ENCODE measurements around the gene LPO.

LPO gene

GRCh38 chr17:58204796-58205195, 33.6 kb upstream of the LPO start:
- peaks cover 5% of the 10 kb centered on the region for H3K36me3 ChIP-seq (ENCODE audit: control insufficient read depth, insufficient read depth, low read length)
- no peaks in the 10 kb centered on the region for H3K9me3 ChIP-seq (ENCODE audit: control insufficient read depth, low read length)
- no peaks in the 10 kb centered on the region for H3K4me1 ChIP-seq (ENCODE audit: control insufficient read depth, insufficient read depth, low read length)
- no peak overlapping the region for H3K4me3 ChIP-seq (ENCODE audit: insufficient read depth, low read depth, low read length)
- H3K27ac ChIP-seq (ENCODE audit: insufficient read depth, low read depth, low read length, poor library complexity, severe bottlenecking): no peak overlapping the region
- no peaks in the 10 kb centered on the region for H3K27me3 ChIP-seq (ENCODE audit: control insufficient read depth, insufficient read depth, low read length, poor library complexity, severe bottlenecking)
- 90 to 97% methylated on average over 5 of the region's 5 CpGs for WGBS, 2 experiments

- Histone ChIP-seq H3K9me3 (ENCODE audit: control insufficient read depth, low read length) (no peaks in the 10 kb centered on the region), H3K27me3 (ENCODE audit: control insufficient read depth, insufficient read depth, low read length, poor library complexity, severe bottlenecking) (no peaks in the 10 kb centered on the region), H3K4me3 (ENCODE audit: insufficient read depth, low read depth, low read length) (no peak overlapping the region), H3K4me1 (ENCODE audit: control insufficient read depth, insufficient read depth, low read length) (no peaks in the 10 kb centered on the region), H3K27ac (ENCODE audit: insufficient read depth, low read depth, low read length, poor library complexity, severe bottlenecking) (no peak overlapping the region), H3K36me3 (ENCODE audit: control insufficient read depth, insufficient read depth, low read length) (peaks cover 11% of the 10 kb centered on the region)
- WGBS, 2 experiments: 92 to 94% methylated on average over 11 of the region's 11 CpGs
Measured at GRCh38 chr17:58205936-58206335, 32.4 kb upstream of the LPO start.

- 95% methylated on average over 3 of the region's 3 CpGs for WGBS, 2 experiments
- no peak overlapping the region for H3K27ac ChIP-seq (ENCODE audit: insufficient read depth, low read depth, low read length, poor library complexity, severe bottlenecking)
- no peaks in the 10 kb centered on the region for H3K27me3 ChIP-seq (ENCODE audit: control insufficient read depth, insufficient read depth, low read length, poor library complexity, severe bottlenecking)
- peaks cover 11% of the 10 kb centered on the region for H3K36me3 ChIP-seq (ENCODE audit: control insufficient read depth, insufficient read depth, low read length)
- no peaks in the 10 kb centered on the region for H3K4me1 ChIP-seq (ENCODE audit: control insufficient read depth, insufficient read depth, low read length)
- H3K9me3 ChIP-seq (ENCODE audit: control insufficient read depth, low read length): no peaks in the 10 kb centered on the region
- no peak overlapping the region for H3K4me3 ChIP-seq (ENCODE audit: insufficient read depth, low read depth, low read length)
Measured at GRCh38 chr17:58207451-58207850, 30.9 kb upstream of the LPO start.

- Histone ChIP-seq H3K9me3 (ENCODE audit: control insufficient read depth, low read length) (no peaks in the 10 kb centered on the region), H3K36me3 (ENCODE audit: control insufficient read depth, insufficient read depth, low read length) (peaks cover 15% of the 10 kb centered on the region), H3K27ac (ENCODE audit: insufficient read depth, low read depth, low read length, poor library complexity, severe bottlenecking) (no peak overlapping the region), H3K27me3 (ENCODE audit: control insufficient read depth, insufficient read depth, low read length, poor library complexity, severe bottlenecking) (no peaks in the 10 kb centered on the region), H3K4me1 (ENCODE audit: control insufficient read depth, insufficient read depth, low read length) (no peaks in the 10 kb centered on the region), H3K4me3 (ENCODE audit: insufficient read depth, low read depth, low read length) (no peak overlapping the region)
- 88 to 94% methylated on average over 4 of the region's 5 CpGs for WGBS, 2 experiments
Measured at GRCh38 chr17:58208344-58208743, 30.0 kb upstream of the LPO start.

- H3K27me3 ChIP-seq (ENCODE audit: control insufficient read depth, insufficient read depth, low read length, poor library complexity, severe bottlenecking): no peaks in the 10 kb centered on the region
- no peaks in the 10 kb centered on the region for H3K4me1 ChIP-seq (ENCODE audit: control insufficient read depth, insufficient read depth, low read length)
- H3K27ac ChIP-seq (ENCODE audit: insufficient read depth, low read depth, low read length, poor library complexity, severe bottlenecking): no peak overlapping the region
- 83 to 84% methylated on average over 5 of the region's 5 CpGs for WGBS, 2 experiments
- peaks cover 15% of the 10 kb centered on the region for H3K36me3 ChIP-seq (ENCODE audit: control insufficient read depth, insufficient read depth, low read length)
- H3K9me3 ChIP-seq (ENCODE audit: control insufficient read depth, low read length): no peaks in the 10 kb centered on the region
- no peak overlapping the region for H3K4me3 ChIP-seq (ENCODE audit: insufficient read depth, low read depth, low read length)
Measured at GRCh38 chr17:58210922-58211321, 27.5 kb upstream of the LPO start.

- Histone ChIP-seq H3K9me3 (ENCODE audit: control insufficient read depth, low read length) (no peaks in the 10 kb centered on the region), H3K36me3 (ENCODE audit: control insufficient read depth, insufficient read depth, low read length) (peaks cover 5% of the 10 kb centered on the region), H3K4me1 (ENCODE audit: control insufficient read depth, insufficient read depth, low read length) (no peaks in the 10 kb centered on the region), H3K27ac (ENCODE audit: insufficient read depth, low read depth, low read length, poor library complexity, severe bottlenecking) (no peak overlapping the region), H3K4me3 (ENCODE audit: insufficient read depth, low read depth, low read length) (no peak overlapping the region), H3K27me3 (ENCODE audit: control insufficient read depth, insufficient read depth, low read length, poor library complexity, severe bottlenecking) (no peaks in the 10 kb centered on the region)
Measured at GRCh38 chr17:58215685-58216084, 22.7 kb upstream of the LPO start.

- Histone ChIP-seq H3K36me3 (ENCODE audit: control insufficient read depth, insufficient read depth, low read length) (peaks cover 4% of the 10 kb centered on the region), H3K9me3 (ENCODE audit: control insufficient read depth, low read length) (no peaks in the 10 kb centered on the region), H3K4me1 (ENCODE audit: control insufficient read depth, insufficient read depth, low read length) (no peaks in the 10 kb centered on the region), H3K27me3 (ENCODE audit: control insufficient read depth, insufficient read depth, low read length, poor library complexity, severe bottlenecking) (peaks cover 5% of the 10 kb centered on the region), H3K27ac (ENCODE audit: insufficient read depth, low read depth, low read length, poor library complexity, severe bottlenecking) (no peak overlapping the region), H3K4me3 (ENCODE audit: insufficient read depth, low read depth, low read length) (no peak overlapping the region)
- 88 to 94% methylated on average over 3 of the region's 3 CpGs for whole genome bisulfite sequencing, 2 experiments
Measured at GRCh38 chr17:58217766-58218165, 20.6 kb upstream of the LPO start.

GRCh38 chr17:58219007-58219788, 19.2 kb upstream of the LPO start, which contains the start of gene MKS1:
TSS of gene MKS1 (minus strand) at chr17:58219255. CDS start at chr17:58219230, 25 bp downstream.
- no peak within 1 kb of the TSS for H3K27ac ChIP-seq (ENCODE audit: insufficient read depth, low read depth, low read length, poor library complexity, severe bottlenecking)
- H3K9me3 ChIP-seq (ENCODE audit: control insufficient read depth, low read length): no peaks in the 10 kb centered on the region
- 7 to 8% methylated on average over 56 of the region's 56 CpGs for WGBS, 2 experiments
- H3K27me3 ChIP-seq (ENCODE audit: control insufficient read depth, insufficient read depth, low read length, poor library complexity, severe bottlenecking): peaks cover 5% of the 10 kb centered on the region
- no peaks in the 10 kb centered on the region for H3K4me1 ChIP-seq (ENCODE audit: control insufficient read depth, insufficient read depth, low read length)
- no peaks in the 10 kb centered on the region for H3K36me3 ChIP-seq (ENCODE audit: control insufficient read depth, insufficient read depth, low read length)
- peak within 1 kb of the TSS; percentile 70 for H3K4me3 ChIP-seq (ENCODE audit: insufficient read depth, low read depth, low read length)

GRCh38 chr17:58219789-58220183, 18.6 kb upstream of the LPO start:
- 94% methylated on average over 7 of the region's 7 CpGs for WGBS, 2 experiments
- no peaks in the 10 kb centered on the region for H3K9me3 ChIP-seq (ENCODE audit: control insufficient read depth, low read length)

GRCh38 chr17:58224315-58224714, 14.1 kb upstream of the LPO start:
- no peak overlapping the region for H3K4me3 ChIP-seq (ENCODE audit: insufficient read depth, low read depth, low read length)
- peaks cover 11% of the 10 kb centered on the region for H3K27me3 ChIP-seq (ENCODE audit: control insufficient read depth, insufficient read depth, low read length, poor library complexity, severe bottlenecking)
- H3K4me1 ChIP-seq (ENCODE audit: control insufficient read depth, insufficient read depth, low read length): peaks cover 3% of the 10 kb centered on the region
- H3K9me3 ChIP-seq (ENCODE audit: control insufficient read depth, low read length): no peaks in the 10 kb centered on the region
- WGBS, 2 experiments: 27 to 34% methylated on average over 1 of the region's 1 CpG
- H3K36me3 ChIP-seq (ENCODE audit: control insufficient read depth, insufficient read depth, low read length): no peaks in the 10 kb centered on the region
- H3K27ac ChIP-seq (ENCODE audit: insufficient read depth, low read depth, low read length, poor library complexity, severe bottlenecking): no peak overlapping the region

More at GRCh38 chr17:58219789-58220183, 18.6 kb upstream of the LPO start:
- Histone ChIP-seq H3K4me3 (ENCODE audit: insufficient read depth, low read depth, low read length) (peak overlapping the region; percentile 70), H3K27ac (ENCODE audit: insufficient read depth, low read depth, low read length, poor library complexity, severe bottlenecking) (no peak overlapping the region), H3K36me3 (ENCODE audit: control insufficient read depth, insufficient read depth, low read length) (no peaks in the 10 kb centered on the region), H3K27me3 (ENCODE audit: control insufficient read depth, insufficient read depth, low read length, poor library complexity, severe bottlenecking) (peaks cover 5% of the 10 kb centered on the region), H3K4me1 (ENCODE audit: control insufficient read depth, insufficient read depth, low read length) (no peaks in the 10 kb centered on the region)
